Measurements from ENCODE around the gene DVL1.

DVL1 gene

DNA sequence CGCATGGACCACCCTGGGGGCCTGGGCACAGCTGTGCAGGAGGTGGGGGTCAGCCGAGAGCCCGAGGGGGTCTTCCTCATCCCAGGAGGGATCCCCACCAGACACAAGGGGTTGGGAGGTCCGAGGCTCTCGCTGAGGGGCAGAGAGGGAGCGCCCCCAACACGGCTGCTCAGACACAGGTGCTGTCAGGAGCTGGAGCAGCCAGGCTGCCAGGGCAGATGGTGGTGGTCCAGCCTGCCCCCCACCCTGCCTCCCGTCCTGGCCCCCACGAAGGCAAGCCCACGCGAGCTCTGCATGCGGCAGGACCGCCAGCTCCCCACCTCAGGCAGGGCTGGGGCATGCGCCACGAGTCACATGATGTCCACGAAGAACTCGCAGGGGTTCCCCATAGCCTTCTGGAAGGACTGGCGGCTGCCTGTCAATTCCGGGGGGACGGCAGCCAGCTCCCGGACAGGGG is 13.4 kb downstream of the DVL1 start:
- no peaks in the 10 kb centered on the region for H3K4me1 ChIP-seq (ENCODE audit: control insufficient read depth, low read length)

DNA sequence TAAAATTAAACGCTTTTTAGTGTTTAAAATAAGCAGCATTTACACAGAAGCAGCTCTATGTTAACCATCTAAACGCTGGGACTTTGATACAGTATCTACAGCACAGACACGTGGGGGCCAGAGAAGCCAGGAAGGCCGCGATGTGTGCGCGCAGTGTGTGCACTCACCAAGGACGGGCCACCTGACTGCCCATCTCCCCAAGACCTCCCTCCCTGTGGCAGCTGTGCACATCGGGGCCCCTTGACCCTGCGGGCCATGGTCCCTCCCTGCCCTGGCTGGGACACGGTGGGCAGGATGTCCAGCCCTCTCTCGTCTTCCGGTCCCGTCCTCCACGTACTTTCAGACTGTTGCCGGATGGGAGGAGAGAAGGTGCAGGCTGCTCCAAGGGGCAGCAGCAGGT is 13.9 kb downstream of the DVL1 start:
- H3K27ac ChIP-seq (ENCODE audit: low read depth, low read length): no peak overlapping the region
- H3K79me2 ChIP-seq (ENCODE audit: control insufficient read depth, low read length): no peaks in the 10 kb centered on the region
- TF ChIP-seq EZH2phosphoT487 (IDR thresholded peaks at IDR 0.05; ENCODE audit: borderline replicate concordance, low read length): no peak
- TF ChIP-seq, protein P1, sequence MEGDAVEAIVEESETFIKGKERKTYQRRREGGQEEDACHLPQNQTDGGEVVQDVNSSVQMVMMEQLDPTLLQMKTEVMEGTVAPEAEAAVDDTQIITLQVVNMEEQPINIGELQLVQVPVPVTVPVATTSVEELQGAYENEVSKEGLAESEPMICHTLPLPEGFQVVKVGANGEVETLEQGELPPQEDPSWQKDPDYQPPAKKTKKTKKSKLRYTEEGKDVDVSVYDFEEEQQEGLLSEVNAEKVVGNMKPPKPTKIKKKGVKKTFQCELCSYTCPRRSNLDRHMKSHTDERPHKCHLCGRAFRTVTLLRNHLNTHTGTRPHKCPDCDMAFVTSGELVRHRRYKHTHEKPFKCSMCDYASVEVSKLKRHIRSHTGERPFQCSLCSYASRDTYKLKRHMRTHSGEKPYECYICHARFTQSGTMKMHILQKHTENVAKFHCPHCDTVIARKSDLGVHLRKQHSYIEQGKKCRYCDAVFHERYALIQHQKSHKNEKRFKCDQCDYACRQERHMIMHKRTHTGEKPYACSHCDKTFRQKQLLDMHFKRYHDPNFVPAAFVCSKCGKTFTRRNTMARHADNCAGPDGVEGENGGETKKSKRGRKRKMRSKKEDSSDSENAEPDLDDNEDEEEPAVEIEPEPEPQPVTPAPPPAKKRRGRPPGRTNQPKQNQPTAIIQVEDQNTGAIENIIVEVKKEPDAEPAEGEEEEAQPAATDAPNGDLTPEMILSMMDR (IDR thresholded peaks at IDR 0.05; ENCODE audit: low read depth, low read length, poor library complexity, severe bottlenecking): no peak
- H3K9me2 ChIP-seq (replicated peaks; ENCODE audit: control insufficient read depth, low read length): no peaks in the 10 kb centered on the region
- H3F3A ChIP-seq (ENCODE audit: control insufficient read depth, insufficient read depth): no peaks in the 10 kb centered on the region
- no peak overlapping the region for H3K4me3 ChIP-seq (ENCODE audit: low read length)
- H3K27me3 ChIP-seq (ENCODE audit: control insufficient read depth, low read length): no peaks in the 10 kb centered on the region
- peaks cover 12% of the 10 kb centered on the region for H3K36me3 ChIP-seq (ENCODE audit: control insufficient read depth, low read length)
- peaks cover 5% of the 10 kb centered on the region; the same call in 1 of the 2 replicates for H4K20me1 ChIP-seq (ENCODE audit: control insufficient read depth, insufficient read depth, low read depth, low read length)
- H3K4me1 ChIP-seq (ENCODE audit: control insufficient read depth, low read length): peaks cover 3% of the 10 kb centered on the region; the same call in 1 of the 2 replicates
- H3K4me2 ChIP-seq (ENCODE audit: low read length): no peak overlapping the region
- H3K9me3 ChIP-seq (ENCODE audit: control insufficient read depth, insufficient read depth, low read length): peaks cover 3% of the 10 kb centered on the region

More for the DNA sequence above, 13.4 kb downstream of the DVL1 start:
- Histone ChIP-seq H3K27me3 (ENCODE audit: control insufficient read depth, low read length) (no peaks in the 10 kb centered on the region), H3K27ac (ENCODE audit: low read depth, low read length) (no peak overlapping the region), H3K79me2 (ENCODE audit: control insufficient read depth, low read length) (no peaks in the 10 kb centered on the region), H3K36me3 (ENCODE audit: control insufficient read depth, low read length) (peaks cover 17% of the 10 kb centered on the region), H3K9me2 (replicated peaks; ENCODE audit: control insufficient read depth, low read length) (no peaks in the 10 kb centered on the region), H3K9me3 (ENCODE audit: control insufficient read depth, insufficient read depth, low read length) (no peaks in the 10 kb centered on the region; the same call in 1 of the 2 replicates), H4K20me1 (ENCODE audit: control insufficient read depth, insufficient read depth, low read depth, low read length) (peaks cover 5% of the 10 kb centered on the region; the same call in 1 of the 2 replicates), H3K4me3 (ENCODE audit: low read length) (no peak overlapping the region), H3F3A (ENCODE audit: control insufficient read depth, insufficient read depth) (no peaks in the 10 kb centered on the region), H3K4me2 (ENCODE audit: low read length) (no peak overlapping the region)
- TF ChIP-seq EZH2phosphoT487 (IDR thresholded peaks at IDR 0.05; ENCODE audit: borderline replicate concordance, low read length): no peak
- TF ChIP-seq, protein P1 (IDR thresholded peaks at IDR 0.05; ENCODE audit: low read depth, low read length, poor library complexity, severe bottlenecking): no peak

DNA sequence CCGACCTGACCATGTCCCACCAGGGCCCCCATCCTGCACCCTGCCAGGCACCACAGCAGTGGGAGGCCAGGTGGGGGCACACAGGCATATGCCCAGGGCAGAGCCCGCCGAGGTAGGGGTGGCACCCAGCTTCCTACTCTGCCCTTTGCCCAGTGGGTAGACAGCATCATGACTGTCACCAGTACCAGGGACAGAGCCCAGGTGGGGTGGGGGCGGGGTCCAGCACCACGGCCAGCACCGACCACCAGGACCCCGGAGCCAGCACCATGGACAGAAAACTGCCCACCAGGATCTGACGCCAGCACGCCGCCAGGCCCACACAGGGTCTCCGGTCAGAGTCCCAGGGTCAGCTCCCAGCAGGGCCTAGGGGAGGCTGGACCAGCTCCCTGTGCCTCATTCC is 14.4 kb downstream of the DVL1 start:
- H3K4me2 ChIP-seq (ENCODE audit: low read length): no peak overlapping the region
- peaks cover 10% of the 10 kb centered on the region for H3K36me3 ChIP-seq (ENCODE audit: control insufficient read depth, low read length)
- no peaks in the 10 kb centered on the region for H3K27me3 ChIP-seq (ENCODE audit: control insufficient read depth, low read length)
- H3K4me1 ChIP-seq (ENCODE audit: control insufficient read depth, low read length): peaks cover 7% of the 10 kb centered on the region; the same call in 1 of the 2 replicates
- H3K9me2 ChIP-seq (replicated peaks; ENCODE audit: control insufficient read depth, low read length): no peaks in the 10 kb centered on the region
- no peaks in the 10 kb centered on the region for H3K79me2 ChIP-seq (ENCODE audit: control insufficient read depth, low read length)
- H3K4me3 ChIP-seq (ENCODE audit: low read length): no peak overlapping the region
- peaks cover 5% of the 10 kb centered on the region; the same call in 1 of the 2 replicates for H4K20me1 ChIP-seq (ENCODE audit: control insufficient read depth, insufficient read depth, low read depth, low read length)
- peaks cover 8% of the 10 kb centered on the region for H3K9me3 ChIP-seq (ENCODE audit: control insufficient read depth, insufficient read depth, low read length)
- H3K27ac ChIP-seq (ENCODE audit: low read depth, low read length): no peak overlapping the region
- H3F3A ChIP-seq (ENCODE audit: control insufficient read depth, insufficient read depth): no peaks in the 10 kb centered on the region
- TF ChIP-seq EZH2phosphoT487 (IDR thresholded peaks at IDR 0.05; ENCODE audit: borderline replicate concordance, low read length): no peak
- TF ChIP-seq, protein P1 (IDR thresholded peaks at IDR 0.05; ENCODE audit: low read depth, low read length, poor library complexity, severe bottlenecking): no peak
